Measurements from ENCODE around the gene TUBB1. TPM values are rescaled to one million over a fixed set of nuclear protein-coding genes. Genes with fewer than 3 reads are reported as not detected.

TUBB1 gene
- total RNA-seq, 1 experiment from 2014 or later, result not detected

DNA sequence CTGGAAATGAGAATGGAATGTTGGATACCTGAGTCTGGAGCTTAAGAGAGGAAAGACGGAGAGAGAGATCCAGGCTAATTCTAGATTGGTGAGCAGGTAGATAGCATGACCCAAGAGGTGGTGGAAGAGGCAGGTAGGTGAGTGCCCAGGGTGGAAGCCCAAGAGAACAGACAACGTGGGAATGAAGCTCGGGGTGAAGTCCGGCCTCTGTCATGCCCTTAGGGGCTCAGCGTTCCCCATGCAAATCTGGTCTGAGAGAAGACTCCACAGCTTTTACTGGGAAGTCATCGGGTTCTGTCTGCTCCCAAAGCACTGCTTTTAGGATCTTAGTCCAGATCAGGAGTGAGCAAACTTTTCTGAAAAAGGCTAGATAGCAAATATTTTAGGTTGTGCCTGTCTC is 34.5 kb upstream of the TUBB1 start:
- intact Hi-C loops (cut with micrococcal nuclease; ENCODE audit: unreplicated experiment), result loop anchor here (5.0 kb wide), 1 partner anchor 48 kb away; the partner anchor contains the start of gene ATP5F1E
- Histone ChIP-seq H3K27me3 (replicated peaks; ENCODE audit: insufficient read depth, low read depth, low read length, poor library complexity) (no peaks in the 10 kb centered on the region), H3K9me3 (ENCODE audit: low read depth, low read length, poor library complexity, severe bottlenecking) (no peaks in the 10 kb centered on the region), H3K27ac (ENCODE audit: low read depth, low read length, poor library complexity, severe bottlenecking) (no peak overlapping the region), H3K4me3 (ENCODE audit: low read depth, low read length, poor library complexity, severe bottlenecking) (no peak overlapping the region), H3K36me3 (ENCODE audit: insufficient read depth, low read length, poor library complexity, severe bottlenecking) (peaks cover 41% of the 10 kb centered on the region), H3K4me1 (ENCODE audit: insufficient read depth, low read length, poor library complexity, severe bottlenecking) (peaks cover 10% of the 10 kb centered on the region)
- CTCF ChIA-PET, result no interaction called here
- BruUV-seq (replicated peaks), result no TSS peak
- DNase-seq (ENCODE audit: low spot score), result no peak
- POLR2A ChIA-PET (ENCODE audit: low non-redundant PET), result no interaction called here
- TF ChIP-seq, protein P1, sequence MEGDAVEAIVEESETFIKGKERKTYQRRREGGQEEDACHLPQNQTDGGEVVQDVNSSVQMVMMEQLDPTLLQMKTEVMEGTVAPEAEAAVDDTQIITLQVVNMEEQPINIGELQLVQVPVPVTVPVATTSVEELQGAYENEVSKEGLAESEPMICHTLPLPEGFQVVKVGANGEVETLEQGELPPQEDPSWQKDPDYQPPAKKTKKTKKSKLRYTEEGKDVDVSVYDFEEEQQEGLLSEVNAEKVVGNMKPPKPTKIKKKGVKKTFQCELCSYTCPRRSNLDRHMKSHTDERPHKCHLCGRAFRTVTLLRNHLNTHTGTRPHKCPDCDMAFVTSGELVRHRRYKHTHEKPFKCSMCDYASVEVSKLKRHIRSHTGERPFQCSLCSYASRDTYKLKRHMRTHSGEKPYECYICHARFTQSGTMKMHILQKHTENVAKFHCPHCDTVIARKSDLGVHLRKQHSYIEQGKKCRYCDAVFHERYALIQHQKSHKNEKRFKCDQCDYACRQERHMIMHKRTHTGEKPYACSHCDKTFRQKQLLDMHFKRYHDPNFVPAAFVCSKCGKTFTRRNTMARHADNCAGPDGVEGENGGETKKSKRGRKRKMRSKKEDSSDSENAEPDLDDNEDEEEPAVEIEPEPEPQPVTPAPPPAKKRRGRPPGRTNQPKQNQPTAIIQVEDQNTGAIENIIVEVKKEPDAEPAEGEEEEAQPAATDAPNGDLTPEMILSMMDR (conservative IDR thresholded peaks at IDR 0.05; ENCODE audit: low read depth, low read length), result no peak
- no peak for TF ChIP-seq EZH2 (IDR thresholded peaks at IDR 0.05; ENCODE audit: borderline replicate concordance, low read depth, low read length, poor library complexity, severe bottlenecking)

DNA sequence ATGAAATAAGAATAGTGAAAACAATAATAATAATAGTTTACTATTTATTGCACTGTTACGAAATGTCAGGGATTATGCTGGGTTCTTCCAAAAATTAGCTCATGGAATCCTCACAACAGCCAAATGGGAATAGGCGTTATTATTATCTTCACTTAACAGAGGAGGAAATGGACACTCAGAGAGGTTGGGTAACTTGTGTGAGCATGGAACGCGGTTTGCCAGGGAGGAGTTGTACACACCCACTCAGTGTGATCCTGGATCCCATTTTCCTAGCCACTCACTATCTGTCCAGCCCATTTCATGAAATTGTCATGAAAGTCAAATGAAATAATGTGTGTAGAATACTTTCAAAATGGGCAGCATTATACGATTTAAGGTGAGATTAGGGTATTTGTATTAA is 33.6 kb upstream of the TUBB1 start:
- Histone ChIP-seq H3K9me3 (ENCODE audit: low read depth, low read length, poor library complexity, severe bottlenecking) (no peaks in the 10 kb centered on the region), H3K4me3 (ENCODE audit: low read depth, low read length, poor library complexity, severe bottlenecking) (no peak overlapping the region), H3K27ac (ENCODE audit: low read depth, low read length, poor library complexity, severe bottlenecking) (no peak overlapping the region), H3K4me1 (ENCODE audit: insufficient read depth, low read length, poor library complexity, severe bottlenecking) (peaks cover 10% of the 10 kb centered on the region), H3K27me3 (replicated peaks; ENCODE audit: insufficient read depth, low read depth, low read length, poor library complexity) (no peaks in the 10 kb centered on the region), H3K36me3 (ENCODE audit: insufficient read depth, low read length, poor library complexity, severe bottlenecking) (peaks cover 51% of the 10 kb centered on the region)
- intact Hi-C loops (cut with micrococcal nuclease; ENCODE audit: unreplicated experiment), result no loop called here
- no peak for TF ChIP-seq EZH2 (IDR thresholded peaks at IDR 0.05; ENCODE audit: borderline replicate concordance, low read depth, low read length, poor library complexity, severe bottlenecking)
- TF ChIP-seq, protein P1 (conservative IDR thresholded peaks at IDR 0.05; ENCODE audit: low read depth, low read length), result no peak
- CTCF ChIA-PET, result no interaction called here
- POLR2A ChIA-PET (ENCODE audit: low non-redundant PET), result no interaction called here
- no peak for DNase-seq (ENCODE audit: low spot score)
- BruUV-seq (replicated peaks), result no TSS peak

DNA sequence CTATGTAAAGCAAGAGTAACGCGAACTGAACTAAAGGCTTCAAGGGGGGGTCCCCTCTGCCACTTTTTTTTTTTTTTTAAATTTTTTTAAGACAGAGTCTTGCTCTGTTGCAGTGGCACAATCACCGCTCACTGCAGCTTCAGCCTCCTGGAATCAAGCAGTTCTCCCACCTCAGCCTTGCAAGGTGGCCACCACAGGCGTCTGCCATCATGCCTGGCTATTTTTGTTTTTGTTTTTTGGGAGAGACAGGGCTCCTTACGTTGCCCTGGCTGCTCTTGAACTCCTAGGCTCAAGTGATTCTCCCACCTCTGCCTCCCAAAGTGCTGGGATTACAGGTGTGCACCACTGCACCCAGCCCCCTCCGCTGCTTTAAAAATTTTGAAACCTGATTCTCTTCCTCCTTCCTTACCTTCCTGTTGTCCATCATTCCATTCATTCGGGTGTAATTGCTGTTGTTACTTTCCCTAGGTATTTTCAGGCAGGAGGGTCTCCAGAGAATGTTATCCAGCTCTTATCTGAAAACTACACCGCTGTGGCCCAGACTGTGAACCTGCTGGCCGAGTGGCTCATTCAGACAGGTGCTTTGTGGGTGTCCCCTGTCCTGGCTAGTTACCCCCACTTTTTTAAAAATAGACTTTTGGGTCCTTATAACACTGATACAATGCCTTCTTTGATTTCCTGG is 32.8 kb upstream of the TUBB1 start:
- intact Hi-C loops (cut with micrococcal nuclease; ENCODE audit: unreplicated experiment), result no loop called here
- POLR2A ChIA-PET (ENCODE audit: low non-redundant PET), result interaction anchor here (0.6 kb wide), 1 partner anchor 30 kb away, joined by 3 read pairs; no protein-coding TSS in a partner anchor
- H3K9me3 ChIP-seq (ENCODE audit: low read depth, low read length, poor library complexity, severe bottlenecking), result no peaks in the 10 kb centered on the region
- H3K36me3 ChIP-seq (ENCODE audit: insufficient read depth, low read length, poor library complexity, severe bottlenecking), result peaks cover 58% of the 10 kb centered on the region
- H3K27me3 ChIP-seq (replicated peaks; ENCODE audit: insufficient read depth, low read depth, low read length, poor library complexity), result no peaks in the 10 kb centered on the region
- CTCF ChIA-PET, result no interaction called here
- BruUV-seq (replicated peaks), result no TSS peak
- DNase-seq (ENCODE audit: low spot score), result no peak
- H3K27ac ChIP-seq (ENCODE audit: low read depth, low read length, poor library complexity, severe bottlenecking), result no peak overlapping the region
- H3K4me1 ChIP-seq (ENCODE audit: insufficient read depth, low read length, poor library complexity, severe bottlenecking), result peaks cover 10% of the 10 kb centered on the region
- no peak overlapping the region for H3K4me3 ChIP-seq (ENCODE audit: low read depth, low read length, poor library complexity, severe bottlenecking)
- no peak for TF ChIP-seq EZH2 (IDR thresholded peaks at IDR 0.05; ENCODE audit: borderline replicate concordance, low read depth, low read length, poor library complexity, severe bottlenecking)
- TF ChIP-seq, protein P1 (conservative IDR thresholded peaks at IDR 0.05; ENCODE audit: low read depth, low read length), result no peak

Data from A673 (cell line).